ENCODE measurements around the gene GNG10. TPM values are rescaled to one million over a fixed set of nuclear protein-coding genes. Genes with fewer than 3 reads are reported as not detected.
"Not testable (repeated sequence)": the region's sequence is repeated elsewhere in the genome, so short reads cannot be mapped to it uniquely, and the experiment has no call there.

Gene GNG10
- total RNA-seq, 6 experiments from 2014 or later, result 8.1 to 23.8 (median 14.0) TPM

DNA sequence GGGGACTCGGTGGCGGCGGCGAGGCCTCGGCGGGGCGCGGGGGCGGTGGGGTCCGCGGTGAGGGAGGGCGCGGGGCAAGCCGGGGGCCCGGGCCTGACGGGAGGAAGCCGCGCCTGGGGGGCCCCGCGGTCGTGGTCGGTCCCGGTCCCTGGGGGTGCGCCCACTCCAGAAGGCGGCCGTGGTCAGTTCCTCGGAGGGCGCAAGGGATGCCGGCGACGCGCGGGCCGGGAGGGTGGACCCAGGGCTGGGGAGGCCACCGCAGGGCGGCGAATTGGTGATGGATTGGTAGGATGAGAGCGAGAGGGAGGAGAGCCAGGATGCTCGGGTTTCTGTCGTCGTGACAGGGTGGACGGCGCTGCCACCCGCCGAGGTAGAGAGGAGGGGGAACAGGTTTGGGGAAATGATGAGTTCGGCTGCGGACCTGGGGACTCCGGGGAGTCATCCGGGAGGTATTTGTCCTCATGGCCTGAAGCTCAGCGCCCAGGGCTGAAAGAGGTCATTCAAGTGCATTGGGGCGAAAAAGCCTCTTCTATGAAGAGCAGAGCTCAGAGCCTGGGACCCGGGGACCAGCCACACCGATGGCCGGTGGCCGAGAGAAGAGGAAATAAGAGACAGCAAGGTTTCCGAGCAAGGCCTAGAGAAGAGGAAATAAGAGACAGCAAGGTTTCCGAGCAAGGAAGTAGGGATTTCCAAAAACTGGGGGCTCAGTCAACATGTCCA is 557 bp downstream of the GNG10 start:
- Histone ChIP-seq H3K27me3 (no peaks in the 10 kb centered on the region), H3K27ac (peak overlapping the region; percentile 56 to 80 (median 76)), H3K36me3 (peaks cover 0 to 5% (median 1%) of the 10 kb centered on the region in 4 donors), H3K4me1 (peaks cover 0 to 8% (median 0%) of the 10 kb centered on the region in 4 donors), H3K9me3 (no peaks in the 10 kb centered on the region), H3K4me3 (peak overlapping the region; percentile 54 to 78 (median 69))
- TF ChIP-seq POLR2A (IDR thresholded peaks at IDR 0.05), result peak; percentile 2
- TF ChIP-seq, protein P1, sequence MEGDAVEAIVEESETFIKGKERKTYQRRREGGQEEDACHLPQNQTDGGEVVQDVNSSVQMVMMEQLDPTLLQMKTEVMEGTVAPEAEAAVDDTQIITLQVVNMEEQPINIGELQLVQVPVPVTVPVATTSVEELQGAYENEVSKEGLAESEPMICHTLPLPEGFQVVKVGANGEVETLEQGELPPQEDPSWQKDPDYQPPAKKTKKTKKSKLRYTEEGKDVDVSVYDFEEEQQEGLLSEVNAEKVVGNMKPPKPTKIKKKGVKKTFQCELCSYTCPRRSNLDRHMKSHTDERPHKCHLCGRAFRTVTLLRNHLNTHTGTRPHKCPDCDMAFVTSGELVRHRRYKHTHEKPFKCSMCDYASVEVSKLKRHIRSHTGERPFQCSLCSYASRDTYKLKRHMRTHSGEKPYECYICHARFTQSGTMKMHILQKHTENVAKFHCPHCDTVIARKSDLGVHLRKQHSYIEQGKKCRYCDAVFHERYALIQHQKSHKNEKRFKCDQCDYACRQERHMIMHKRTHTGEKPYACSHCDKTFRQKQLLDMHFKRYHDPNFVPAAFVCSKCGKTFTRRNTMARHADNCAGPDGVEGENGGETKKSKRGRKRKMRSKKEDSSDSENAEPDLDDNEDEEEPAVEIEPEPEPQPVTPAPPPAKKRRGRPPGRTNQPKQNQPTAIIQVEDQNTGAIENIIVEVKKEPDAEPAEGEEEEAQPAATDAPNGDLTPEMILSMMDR (IDR thresholded peaks at IDR 0.05), result no peak
- WGBS (ENCODE audit: insufficient coverage, low coverage, low lambda C conversion rate, missing lambda C conversion rate), result under 1% methylated on average over 34 of the region's 57 CpGs
- DNase-seq (peak; percentile 57 to 69 (median 67)), ATAC-seq (peak; percentile 63 to 73 (median 66))
- intact Hi-C loops (cut with DNase I), result no loop called here

DNA sequence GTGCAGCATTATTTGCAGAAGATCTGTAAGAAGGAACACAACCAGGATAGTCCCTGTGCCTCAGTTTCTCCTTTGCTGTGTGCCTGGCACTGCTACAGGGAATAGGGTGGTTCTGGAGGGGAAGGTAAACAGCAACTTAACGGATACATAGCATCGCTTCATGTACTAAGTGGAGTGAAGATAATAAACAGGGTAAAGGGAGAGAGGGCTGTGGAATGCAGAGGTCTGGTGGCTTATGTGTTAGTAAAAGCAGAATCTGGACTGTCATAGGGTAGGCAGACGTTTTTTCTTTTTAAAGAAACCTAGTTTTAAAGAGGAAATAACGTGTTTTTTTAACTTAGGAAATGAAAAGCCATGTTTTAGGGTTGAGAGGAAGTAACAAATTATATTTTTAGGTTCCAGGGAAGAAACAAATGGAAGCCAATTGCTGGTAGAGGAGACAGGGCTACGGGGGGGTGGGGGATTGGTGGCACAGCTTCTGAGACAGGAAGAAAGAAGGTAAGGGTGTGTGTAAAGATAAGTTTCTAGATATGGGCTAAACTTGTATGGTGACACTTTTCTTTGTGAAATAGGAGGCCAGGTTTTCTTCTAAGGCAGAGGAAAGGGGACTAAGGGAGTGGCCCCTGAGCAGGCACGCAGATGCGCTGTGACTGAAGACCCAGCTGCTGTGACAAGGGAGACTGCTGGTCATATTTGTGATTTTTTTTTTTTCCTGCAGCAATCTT is 1.3 kb downstream of the GNG10 start:
- Histone ChIP-seq H3K9me3 (no peaks in the 10 kb centered on the region), H3K27ac (peak overlapping the region in 2 of 3 donors; percentile 76 to 80), H3K36me3 (peaks cover 0 to 10% (median 3%) of the 10 kb centered on the region in 4 donors), H3K27me3 (no peaks in the 10 kb centered on the region), H3K4me1 (peaks cover 0 to 8% (median 0%) of the 10 kb centered on the region in 4 donors), H3K4me3 (peak overlapping the region; percentile 54 to 78 (median 69))
- DNase-seq (no peak), ATAC-seq (peak in 2 of 4 donors; percentile 2 to 6)
- WGBS (ENCODE audit: insufficient coverage, low coverage, low lambda C conversion rate, missing lambda C conversion rate), result 32% methylated on average over 7 of the region's 7 CpGs
- intact Hi-C loops (cut with DNase I), result no loop called here
- TF ChIP-seq, protein P1 (IDR thresholded peaks at IDR 0.05), result no peak
- no peak for TF ChIP-seq POLR2A (IDR thresholded peaks at IDR 0.05)

DNA sequence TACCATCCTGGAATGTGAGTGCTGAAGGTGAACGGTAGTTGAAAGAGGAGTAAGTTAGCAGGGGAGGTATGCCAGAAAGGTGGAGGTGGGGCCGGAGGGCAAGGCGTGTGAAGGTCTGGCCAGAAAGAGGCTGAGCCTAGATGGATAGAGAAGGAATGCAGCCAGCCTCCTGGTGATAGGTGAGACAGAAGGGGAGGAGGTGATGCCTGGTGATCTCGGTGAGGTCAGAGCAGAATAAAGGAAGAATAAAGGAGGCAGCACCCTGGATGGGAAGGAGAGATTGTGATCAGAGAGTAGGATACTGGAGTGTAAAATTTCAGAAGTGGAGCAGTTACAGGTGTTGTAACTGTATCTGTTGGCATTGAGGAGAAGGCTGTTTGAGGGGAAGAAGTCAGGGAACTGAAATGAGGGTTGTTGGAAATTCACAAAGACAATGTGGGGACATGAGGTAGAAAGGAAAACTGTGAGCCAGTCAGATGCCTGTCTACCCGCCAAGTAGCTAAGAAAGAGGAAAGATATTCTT is 2.0 kb downstream of the GNG10 start:
- TF ChIP-seq POLR2A (IDR thresholded peaks at IDR 0.05), result no peak
- TF ChIP-seq, protein P1 (IDR thresholded peaks at IDR 0.05), result no peak
- no peak for DNase-seq
- Histone ChIP-seq H3K27me3 (no peaks in the 10 kb centered on the region), H3K9me3 (no peaks in the 10 kb centered on the region), H3K36me3 (peaks cover 0 to 13% (median 3%) of the 10 kb centered on the region in 4 donors), H3K4me1 (peaks cover 0 to 8% (median 0%) of the 10 kb centered on the region in 4 donors), H3K4me3 (no peak overlapping the region), H3K27ac (peak overlapping the region in 1 of 3 donors; percentile 80)
- ATAC-seq, result no peak
- intact Hi-C loops (cut with DNase I), result no loop called here
- 70% methylated on average over 5 of the region's 5 CpGs for WGBS (ENCODE audit: insufficient coverage, low coverage, low lambda C conversion rate, missing lambda C conversion rate)

DNA sequence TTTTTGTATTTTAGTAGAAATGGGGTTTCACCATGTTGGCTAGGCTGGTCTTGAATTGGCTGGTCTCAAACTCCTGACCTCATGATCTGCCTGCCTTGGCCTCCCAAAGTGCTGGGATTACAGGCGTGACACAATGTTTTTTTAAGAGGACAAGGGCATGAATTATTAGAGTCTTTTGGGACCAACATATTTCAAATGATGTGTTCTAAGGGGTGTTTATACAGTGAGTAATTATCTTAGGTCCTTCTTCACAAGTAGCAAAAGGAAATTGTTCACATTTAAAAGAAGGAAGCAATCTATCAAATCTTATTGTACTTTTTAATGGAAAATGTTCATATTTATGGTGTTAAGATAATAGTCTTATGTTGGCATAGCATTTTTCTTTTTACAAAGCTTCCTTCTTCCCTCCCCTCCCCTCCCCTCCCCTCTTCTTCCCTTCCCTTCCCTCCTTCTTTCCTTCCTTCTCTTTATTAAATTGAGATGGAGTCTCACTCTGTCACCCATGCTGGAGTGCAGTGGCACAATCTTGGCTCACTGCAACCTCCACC is 6.7 kb downstream of the GNG10 start:
- DNase-seq, result no peak
- no peak overlapping the region for H3K27ac ChIP-seq
- peaks cover 0 to 18% (median 3%) of the 10 kb centered on the region in 4 donors for H3K36me3 ChIP-seq
- no peak for TF ChIP-seq POLR2A (IDR thresholded peaks at IDR 0.05)
- TF ChIP-seq, protein P1 (IDR thresholded peaks at IDR 0.05), result no peak
- H3K4me1 ChIP-seq, result no peaks in the 10 kb centered on the region
- WGBS (ENCODE audit: insufficient coverage, low coverage, low lambda C conversion rate, missing lambda C conversion rate), result 100% methylated on average over 1 of the region's 1 CpG
- no peak overlapping the region for H3K4me3 ChIP-seq
- intact Hi-C loops (cut with DNase I), result no loop called here
- no peak for ATAC-seq
- no peaks in the 10 kb centered on the region for H3K9me3 ChIP-seq
- no peaks in the 10 kb centered on the region for H3K27me3 ChIP-seq

DNA sequence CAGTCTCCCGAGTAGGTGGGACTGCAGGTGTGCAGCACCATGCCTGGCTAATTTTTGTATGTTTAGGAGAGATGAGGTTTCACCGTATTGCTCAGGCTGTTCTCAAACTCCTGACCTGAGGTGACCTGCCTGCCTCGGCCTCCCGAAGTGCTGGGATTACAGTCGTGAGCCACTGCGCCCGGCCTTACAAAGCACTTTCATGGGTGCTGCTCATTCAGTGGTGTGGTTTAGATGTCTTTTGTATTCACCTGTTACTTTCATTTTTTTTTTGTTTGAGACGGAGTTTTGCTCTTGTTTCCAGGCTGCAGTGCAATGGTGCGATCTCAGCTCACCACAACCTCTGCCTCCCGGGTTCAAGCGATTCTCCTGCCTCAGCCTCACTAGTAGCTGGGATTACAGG is 7.2 kb downstream of the GNG10 start:
- H3K4me1 ChIP-seq; H3K4me3 ChIP-seq; DNase-seq; H3K27ac ChIP-seq; H3K9me3 ChIP-seq; ATAC-seq; H3K27me3 ChIP-seq; intact Hi-C loops (cut with DNase I): not testable (repeated sequence)
- peaks cover 0 to 18% (median 3%) of the 10 kb centered on the region in 4 donors for H3K36me3 ChIP-seq
- 84% methylated on average over 8 of the region's 11 CpGs for WGBS (ENCODE audit: insufficient coverage, low coverage, low lambda C conversion rate, missing lambda C conversion rate)

Data from right lobe of liver (tissue), 6 donors.